Nephron progenitor cell (in vitro differentiated cells): ENCODE data around the gene CLEC16A.

Experiments used
- DNase-seq: peaks from one replicate; pipeline ENCODE4 v3.0.0; 2021
- H3K27ac Mint-ChIP-seq: 2 replicates; pipeline ENCODE4 v1.8.0; 2021; ENCODE audit warnings: mild to moderate bottlenecking, moderate library complexity, mixed read lengths
- H3K27me3 Mint-ChIP-seq: 2 replicates; pipeline ENCODE4 v1.8.0; 2021; ENCODE audit warnings: mild to moderate bottlenecking, low read depth, mixed read lengths; ENCODE audit not compliant: poor library complexity
- H3K36me3 Mint-ChIP-seq: 2 replicates; pipeline ENCODE4 v1.8.0; 2021; ENCODE audit warnings: low read depth, mixed read lengths
- H3K4me1 Mint-ChIP-seq: 2 replicates; pipeline ENCODE4 v1.8.0; 2021; ENCODE audit warnings: mixed read lengths
- H3K4me3 Mint-ChIP-seq: 2 replicates; pipeline ENCODE4 v1.8.0; 2021; ENCODE audit warnings: mild to moderate bottlenecking, moderate library complexity, mixed read lengths
- H3K9me3 Mint-ChIP-seq: 2 replicates; pipeline ENCODE4 v1.8.0; 2021; ENCODE audit warnings: mild to moderate bottlenecking, moderate library complexity, mixed read lengths
- TF ChIP-seq, protein P1 (sequence below): fragments of 200-600 bp; sonication (generic); IDR thresholded peaks from 2 replicates; pipeline ENCODE4 v1.5.0; 2021; ENCODE audit warnings: antibody characterized with exemption

Gene CLEC16A

DNA sequence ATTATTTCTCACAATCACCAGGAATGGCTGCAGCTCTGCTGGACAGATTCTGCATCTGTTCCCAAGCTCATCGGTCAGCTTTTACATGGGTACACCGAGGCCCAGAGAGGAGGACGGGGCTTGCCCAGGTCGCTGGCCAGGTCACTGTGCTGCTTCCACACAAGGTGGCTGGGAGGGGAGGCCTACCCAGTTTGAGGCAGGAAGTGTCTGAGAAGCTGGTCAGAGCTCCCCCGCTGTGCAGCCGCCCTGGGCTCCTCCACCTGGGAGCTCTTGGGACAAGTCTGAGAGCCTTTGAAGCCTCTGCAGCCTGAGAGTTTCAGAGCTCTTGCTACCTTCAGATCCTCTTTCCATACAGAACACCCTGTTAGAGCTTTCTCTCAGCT lies 143.3 kb downstream of the CLEC16A start:
- peaks cover 8% of the 10 kb centered on the region for H3K27me3 Mint-ChIP-seq
- TF ChIP-seq, protein P1, sequence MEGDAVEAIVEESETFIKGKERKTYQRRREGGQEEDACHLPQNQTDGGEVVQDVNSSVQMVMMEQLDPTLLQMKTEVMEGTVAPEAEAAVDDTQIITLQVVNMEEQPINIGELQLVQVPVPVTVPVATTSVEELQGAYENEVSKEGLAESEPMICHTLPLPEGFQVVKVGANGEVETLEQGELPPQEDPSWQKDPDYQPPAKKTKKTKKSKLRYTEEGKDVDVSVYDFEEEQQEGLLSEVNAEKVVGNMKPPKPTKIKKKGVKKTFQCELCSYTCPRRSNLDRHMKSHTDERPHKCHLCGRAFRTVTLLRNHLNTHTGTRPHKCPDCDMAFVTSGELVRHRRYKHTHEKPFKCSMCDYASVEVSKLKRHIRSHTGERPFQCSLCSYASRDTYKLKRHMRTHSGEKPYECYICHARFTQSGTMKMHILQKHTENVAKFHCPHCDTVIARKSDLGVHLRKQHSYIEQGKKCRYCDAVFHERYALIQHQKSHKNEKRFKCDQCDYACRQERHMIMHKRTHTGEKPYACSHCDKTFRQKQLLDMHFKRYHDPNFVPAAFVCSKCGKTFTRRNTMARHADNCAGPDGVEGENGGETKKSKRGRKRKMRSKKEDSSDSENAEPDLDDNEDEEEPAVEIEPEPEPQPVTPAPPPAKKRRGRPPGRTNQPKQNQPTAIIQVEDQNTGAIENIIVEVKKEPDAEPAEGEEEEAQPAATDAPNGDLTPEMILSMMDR = no peak
- H3K4me1 Mint-ChIP-seq = peaks cover 66% of the 10 kb centered on the region
- H3K4me3 Mint-ChIP-seq = no peak overlapping the region
- no peaks in the 10 kb centered on the region for H3K36me3 Mint-ChIP-seq
- no peak overlapping the region for H3K27ac Mint-ChIP-seq
- no peak for DNase-seq
- H3K9me3 Mint-ChIP-seq = no peaks in the 10 kb centered on the region

DNA sequence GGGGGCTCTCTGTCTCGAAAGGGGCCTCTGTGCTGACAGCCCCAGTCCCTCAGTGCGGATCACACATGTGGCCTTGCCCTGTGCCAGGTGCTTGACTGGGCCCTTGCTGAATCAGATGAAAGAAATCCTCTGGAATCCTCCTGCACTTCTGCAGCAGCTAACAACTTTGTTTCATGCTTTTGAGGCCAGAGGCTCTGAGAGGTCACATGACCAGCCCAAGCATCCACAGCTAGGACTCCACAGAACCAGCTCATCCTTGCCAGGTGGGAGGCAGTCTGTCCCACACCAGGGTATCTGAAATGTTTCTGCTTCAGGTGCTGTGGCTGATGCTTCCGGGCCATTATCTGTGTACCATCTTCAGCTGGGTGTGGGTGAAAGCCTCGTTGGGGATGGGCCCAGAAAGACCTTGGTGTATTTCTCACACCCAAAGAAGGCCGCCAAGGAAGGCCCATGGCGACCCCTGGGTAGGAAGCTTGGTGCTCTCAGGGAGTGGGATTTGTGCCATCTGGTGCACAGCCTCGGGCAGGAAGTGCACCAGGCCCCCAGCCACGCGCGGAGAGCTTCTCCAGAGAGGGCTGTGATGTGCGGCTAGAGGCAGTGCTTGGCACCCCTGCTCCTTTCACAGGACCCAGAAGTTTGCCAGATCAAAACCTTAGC lies 143.8 kb downstream of the CLEC16A start:
- Mint-ChIP-seq H3K9me3 (no peaks in the 10 kb centered on the region), H3K27me3 (peaks cover 5% of the 10 kb centered on the region), H3K4me3 (no peak overlapping the region), H3K27ac (no peak overlapping the region), H3K36me3 (no peaks in the 10 kb centered on the region), H3K4me1 (peaks cover 62% of the 10 kb centered on the region)
- TF ChIP-seq, protein P1 = no peak
- no peak for DNase-seq

DNA sequence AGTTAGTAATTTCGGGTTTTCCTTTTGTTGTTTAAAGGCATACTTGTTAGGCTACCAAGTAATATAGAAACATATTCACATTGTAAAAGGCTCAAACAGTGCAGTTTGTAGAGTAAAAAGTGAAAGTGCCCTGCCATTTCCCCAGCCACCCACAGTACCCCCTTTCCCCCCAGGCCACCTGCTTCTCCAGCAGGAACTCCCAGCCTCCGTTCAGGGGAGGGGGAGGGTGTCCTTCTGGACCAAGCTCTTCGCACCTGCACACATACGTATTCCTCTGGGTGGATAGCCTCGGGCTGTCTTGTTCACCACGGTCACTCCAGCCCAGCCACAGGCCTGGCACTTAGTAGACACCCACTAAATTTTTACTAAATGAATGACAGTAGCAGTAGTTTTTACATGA lies 144.5 kb downstream of the CLEC16A start:
- Mint-ChIP-seq H3K9me3 (no peaks in the 10 kb centered on the region), H3K27ac (no peak overlapping the region), H3K36me3 (no peaks in the 10 kb centered on the region), H3K4me1 (peaks cover 62% of the 10 kb centered on the region), H3K27me3 (peaks cover 5% of the 10 kb centered on the region), H3K4me3 (no peak overlapping the region)
- TF ChIP-seq, protein P1 = no peak
- DNase-seq = no peak

DNA sequence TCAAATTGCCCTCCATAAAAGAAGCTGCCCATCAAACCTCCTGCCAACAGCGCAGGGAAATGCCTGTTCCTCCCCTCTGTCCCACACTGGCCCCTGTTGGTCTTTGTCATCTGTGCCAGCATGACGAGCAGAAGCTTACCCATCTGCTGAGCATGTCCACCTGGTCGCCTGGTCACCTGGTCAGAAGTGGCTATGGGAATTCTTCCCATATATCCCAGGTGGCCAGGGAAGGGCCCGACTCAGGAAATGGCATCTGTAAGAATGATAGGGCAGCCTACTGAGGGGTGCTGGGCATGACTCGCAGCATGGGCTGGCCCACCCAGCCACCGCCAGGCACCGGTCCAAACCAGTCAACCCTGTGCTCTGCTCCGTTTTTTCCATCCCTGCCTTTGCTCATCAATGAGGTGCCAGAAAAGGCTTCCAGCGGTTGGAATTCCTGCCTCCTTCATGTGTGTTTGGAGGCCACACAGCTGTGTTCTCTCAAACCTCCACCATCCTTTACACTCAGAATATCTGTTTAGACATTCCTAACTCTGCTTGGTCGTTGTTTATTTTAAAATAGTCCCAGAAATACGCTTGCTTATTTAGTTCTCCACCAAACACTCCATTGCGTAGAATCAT lies 145.2 kb downstream of the CLEC16A start:
- H3K9me3 Mint-ChIP-seq = no peaks in the 10 kb centered on the region
- H3K4me1 Mint-ChIP-seq = peaks cover 62% of the 10 kb centered on the region
- no peak overlapping the region for H3K27ac Mint-ChIP-seq
- peaks cover 2% of the 10 kb centered on the region for H3K27me3 Mint-ChIP-seq
- H3K36me3 Mint-ChIP-seq = no peaks in the 10 kb centered on the region
- TF ChIP-seq, protein P1 = no peak
- DNase-seq = no peak
- H3K4me3 Mint-ChIP-seq = no peak overlapping the region

DNA sequence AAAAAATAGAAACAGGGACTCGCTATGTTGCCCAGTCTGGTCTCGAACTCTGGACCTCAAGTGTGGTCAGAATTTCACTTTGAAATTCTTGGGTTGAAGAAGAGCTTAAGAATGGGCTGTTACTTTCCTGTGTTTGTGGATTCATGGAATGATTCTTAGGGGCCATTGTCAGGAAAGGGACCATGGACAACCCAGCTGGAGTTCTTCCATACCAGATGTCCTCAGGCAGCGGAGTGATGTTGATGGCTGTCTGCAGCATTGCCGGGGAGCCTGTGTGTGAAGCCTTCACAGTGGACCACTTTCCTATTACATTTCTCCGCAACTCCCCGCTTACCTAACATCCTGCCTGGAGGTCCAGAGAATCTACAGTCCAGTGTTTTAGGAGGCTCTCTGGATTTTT lies 145.9 kb downstream of the CLEC16A start:
- DNase-seq = no peak
- TF ChIP-seq, protein P1 = no peak
- Mint-ChIP-seq H3K4me3 (no peak overlapping the region), H3K27me3 (peaks cover 2% of the 10 kb centered on the region), H3K27ac (no peak overlapping the region), H3K9me3 (no peaks in the 10 kb centered on the region), H3K36me3 (no peaks in the 10 kb centered on the region), H3K4me1 (peaks cover 62% of the 10 kb centered on the region)
